ENCODE results near the gene POMC.

Gene POMC

GRCh38 chr2:25198209-25198525 lies 29.8 kb upstream of the POMC start:
- H3K27ac ChIP-seq (ENCODE audit: low read depth, low read length), result no peak overlapping the region
- H3K4me3 ChIP-seq (ENCODE audit: low read length), result no peak overlapping the region
- no peak overlapping the region for H3K9ac ChIP-seq (ENCODE audit: low read length)
- H3K36me3 ChIP-seq (ENCODE audit: control insufficient read depth, insufficient read depth, low read length), result no peaks in the 10 kb centered on the region
- H3K4me1 ChIP-seq (ENCODE audit: control insufficient read depth, insufficient read depth, low read length), result no peaks in the 10 kb centered on the region
- H3K27me3 ChIP-seq (ENCODE audit: control insufficient read depth, insufficient read depth, low read length), result no peaks in the 10 kb centered on the region

- no peak overlapping the region for H3K9ac ChIP-seq (ENCODE audit: low read length)
- no peaks in the 10 kb centered on the region for H3K36me3 ChIP-seq (ENCODE audit: control insufficient read depth, insufficient read depth, low read length)
- no peak overlapping the region for H3K4me3 ChIP-seq (ENCODE audit: low read length)
- no peaks in the 10 kb centered on the region for H3K4me1 ChIP-seq (ENCODE audit: control insufficient read depth, insufficient read depth, low read length)
- H3K27ac ChIP-seq (ENCODE audit: low read depth, low read length), result no peak overlapping the region
- no peaks in the 10 kb centered on the region for H3K27me3 ChIP-seq (ENCODE audit: control insufficient read depth, insufficient read depth, low read length)
Measured at GRCh38 chr2:25197336-25198208, 29.2 kb upstream of the POMC start.

GRCh38 chr2:25194576-25195122 lies 26.3 kb upstream of the POMC start:
- H3K4me3 ChIP-seq (ENCODE audit: low read length), result no peak overlapping the region
- no peak overlapping the region for H3K9ac ChIP-seq (ENCODE audit: low read length)
- H3K27me3 ChIP-seq (ENCODE audit: control insufficient read depth, insufficient read depth, low read length), result no peaks in the 10 kb centered on the region
- no peaks in the 10 kb centered on the region for H3K36me3 ChIP-seq (ENCODE audit: control insufficient read depth, insufficient read depth, low read length)
- no peak overlapping the region for H3K27ac ChIP-seq (ENCODE audit: low read depth, low read length)
- H3K4me1 ChIP-seq (ENCODE audit: control insufficient read depth, insufficient read depth, low read length), result no peaks in the 10 kb centered on the region

- no peaks in the 10 kb centered on the region for H3K36me3 ChIP-seq (ENCODE audit: control insufficient read depth, insufficient read depth, low read length)
- H3K4me1 ChIP-seq (ENCODE audit: control insufficient read depth, insufficient read depth, low read length), result no peaks in the 10 kb centered on the region
- no peak overlapping the region for H3K27ac ChIP-seq (ENCODE audit: low read depth, low read length)
- H3K27me3 ChIP-seq (ENCODE audit: control insufficient read depth, insufficient read depth, low read length), result no peaks in the 10 kb centered on the region
- no peak overlapping the region for H3K9ac ChIP-seq (ENCODE audit: low read length)
- H3K4me3 ChIP-seq (ENCODE audit: low read length), result no peak overlapping the region
Measured at GRCh38 chr2:25190536-25190935, 22.2 kb upstream of the POMC start.

- H3K27ac ChIP-seq (ENCODE audit: low read depth, low read length), result no peak overlapping the region
- no peaks in the 10 kb centered on the region for H3K27me3 ChIP-seq (ENCODE audit: control insufficient read depth, insufficient read depth, low read length)
- H3K9ac ChIP-seq (ENCODE audit: low read length), result no peak overlapping the region
- H3K4me1 ChIP-seq (ENCODE audit: control insufficient read depth, insufficient read depth, low read length), result no peaks in the 10 kb centered on the region
- no peaks in the 10 kb centered on the region for H3K36me3 ChIP-seq (ENCODE audit: control insufficient read depth, insufficient read depth, low read length)
- no peak overlapping the region for H3K4me3 ChIP-seq (ENCODE audit: low read length)
Measured at GRCh38 chr2:25188405-25188804, 20.0 kb upstream of the POMC start.

GRCh38 chr2:25187729-25188350 lies 19.5 kb upstream of the POMC start:
- no peaks in the 10 kb centered on the region for H3K4me1 ChIP-seq (ENCODE audit: control insufficient read depth, insufficient read depth, low read length)
- H3K9ac ChIP-seq (ENCODE audit: low read length), result no peak overlapping the region
- H3K4me3 ChIP-seq (ENCODE audit: low read length), result no peak overlapping the region
- H3K36me3 ChIP-seq (ENCODE audit: control insufficient read depth, insufficient read depth, low read length), result no peaks in the 10 kb centered on the region
- H3K27me3 ChIP-seq (ENCODE audit: control insufficient read depth, insufficient read depth, low read length), result no peaks in the 10 kb centered on the region
- H3K27ac ChIP-seq (ENCODE audit: low read depth, low read length), result no peak overlapping the region

GRCh38 chr2:25184254-25184653 lies 15.9 kb upstream of the POMC start:
- no peak overlapping the region for H3K9ac ChIP-seq (ENCODE audit: low read length)
- H3K4me1 ChIP-seq (ENCODE audit: control insufficient read depth, insufficient read depth, low read length), result no peaks in the 10 kb centered on the region
- no peaks in the 10 kb centered on the region for H3K36me3 ChIP-seq (ENCODE audit: control insufficient read depth, insufficient read depth, low read length)
- no peak overlapping the region for H3K4me3 ChIP-seq (ENCODE audit: low read length)
- H3K27me3 ChIP-seq (ENCODE audit: control insufficient read depth, insufficient read depth, low read length), result no peaks in the 10 kb centered on the region
- no peak overlapping the region for H3K27ac ChIP-seq (ENCODE audit: low read depth, low read length)

GRCh38 chr2:25178976-25179375 lies 10.6 kb upstream of the POMC start:
- peaks cover 3% of the 10 kb centered on the region for H3K27me3 ChIP-seq (ENCODE audit: control insufficient read depth, insufficient read depth, low read length)
- H3K27ac ChIP-seq (ENCODE audit: low read depth, low read length), result no peak overlapping the region
- no peak overlapping the region for H3K4me3 ChIP-seq (ENCODE audit: low read length)
- H3K4me1 ChIP-seq (ENCODE audit: control insufficient read depth, insufficient read depth, low read length), result no peaks in the 10 kb centered on the region
- no peak overlapping the region for H3K9ac ChIP-seq (ENCODE audit: low read length)
- no peaks in the 10 kb centered on the region for H3K36me3 ChIP-seq (ENCODE audit: control insufficient read depth, insufficient read depth, low read length)

- Histone ChIP-seq H3K36me3 (ENCODE audit: control insufficient read depth, insufficient read depth, low read length) (no peaks in the 10 kb centered on the region), H3K27me3 (ENCODE audit: control insufficient read depth, insufficient read depth, low read length) (peaks cover 3% of the 10 kb centered on the region), H3K4me3 (ENCODE audit: low read length) (no peak overlapping the region), H3K9ac (ENCODE audit: low read length) (no peak overlapping the region), H3K27ac (ENCODE audit: low read depth, low read length) (no peak overlapping the region), H3K4me1 (ENCODE audit: control insufficient read depth, insufficient read depth, low read length) (no peaks in the 10 kb centered on the region)
Measured at GRCh38 chr2:25177211-25177611, 8.8 kb upstream of the POMC start.

- peaks cover 3% of the 10 kb centered on the region for H3K27me3 ChIP-seq (ENCODE audit: control insufficient read depth, insufficient read depth, low read length)
Measured at GRCh38 chr2:25176541-25177181, 8.3 kb upstream of the POMC start.

GRCh38 chr2:25176138-25176537 lies 7.8 kb upstream of the POMC start:
- Histone ChIP-seq H3K36me3 (ENCODE audit: control insufficient read depth, insufficient read depth, low read length) (no peaks in the 10 kb centered on the region), H3K27ac (ENCODE audit: low read depth, low read length) (no peak overlapping the region), H3K4me3 (ENCODE audit: low read length) (no peak overlapping the region), H3K9ac (ENCODE audit: low read length) (no peak overlapping the region), H3K27me3 (ENCODE audit: control insufficient read depth, insufficient read depth, low read length) (peaks cover 3% of the 10 kb centered on the region), H3K4me1 (ENCODE audit: control insufficient read depth, insufficient read depth, low read length) (no peaks in the 10 kb centered on the region)

More at GRCh38 chr2:25176541-25177181, 8.3 kb upstream of the POMC start:
- no peaks in the 10 kb centered on the region for H3K4me1 ChIP-seq (ENCODE audit: control insufficient read depth, insufficient read depth, low read length)
- H3K4me3 ChIP-seq (ENCODE audit: low read length), result no peak overlapping the region
- H3K36me3 ChIP-seq (ENCODE audit: control insufficient read depth, insufficient read depth, low read length), result no peaks in the 10 kb centered on the region
- H3K9ac ChIP-seq (ENCODE audit: low read length), result no peak overlapping the region
- H3K27ac ChIP-seq (ENCODE audit: low read depth, low read length), result no peak overlapping the region

- no peaks in the 10 kb centered on the region for H3K4me1 ChIP-seq (ENCODE audit: control insufficient read depth, insufficient read depth, low read length)
- H3K27me3 ChIP-seq (ENCODE audit: control insufficient read depth, insufficient read depth, low read length), result peaks cover 3% of the 10 kb centered on the region
- no peak overlapping the region for H3K4me3 ChIP-seq (ENCODE audit: low read length)
- H3K9ac ChIP-seq (ENCODE audit: low read length), result no peak overlapping the region
- no peak overlapping the region for H3K27ac ChIP-seq (ENCODE audit: low read depth, low read length)
- no peaks in the 10 kb centered on the region for H3K36me3 ChIP-seq (ENCODE audit: control insufficient read depth, insufficient read depth, low read length)
Measured at GRCh38 chr2:25174192-25174861, 5.9 kb upstream of the POMC start.
